H54 (cell line): ENCODE results near the gene TRIP12.
"Not testable (repeated sequence)": the region's sequence is repeated elsewhere in the genome, so short reads cannot be mapped to it uniquely, and the experiment has no call there.

Source experiments
- DNase-seq: peaks from one replicate; pipeline ENCODE4 v3.0.0; 2011; ENCODE audit warnings: low spot score, mixed read lengths; ENCODE audit not compliant: insufficient read length
- FAIRE-seq: peaks from 3 replicates; lab custom pipeline; 2011; peaks lifted over from hg19 to GRCh38; lab: Jason Lieb, UNC
- POLR2A ChIP-seq: IDR thresholded peaks from 2 replicates; pipeline ENCODE4 v1.6.1; 2011; ENCODE audit warnings: low read depth, mild to moderate bottlenecking, low read length

Gene TRIP12

GRCh38 chr2:229802785-229803184 is 119.0 kb downstream of the TRIP12 start:
- DNase-seq (no peak), FAIRE-seq (no peak)
- TF ChIP-seq POLR2A: no peak

DNA sequence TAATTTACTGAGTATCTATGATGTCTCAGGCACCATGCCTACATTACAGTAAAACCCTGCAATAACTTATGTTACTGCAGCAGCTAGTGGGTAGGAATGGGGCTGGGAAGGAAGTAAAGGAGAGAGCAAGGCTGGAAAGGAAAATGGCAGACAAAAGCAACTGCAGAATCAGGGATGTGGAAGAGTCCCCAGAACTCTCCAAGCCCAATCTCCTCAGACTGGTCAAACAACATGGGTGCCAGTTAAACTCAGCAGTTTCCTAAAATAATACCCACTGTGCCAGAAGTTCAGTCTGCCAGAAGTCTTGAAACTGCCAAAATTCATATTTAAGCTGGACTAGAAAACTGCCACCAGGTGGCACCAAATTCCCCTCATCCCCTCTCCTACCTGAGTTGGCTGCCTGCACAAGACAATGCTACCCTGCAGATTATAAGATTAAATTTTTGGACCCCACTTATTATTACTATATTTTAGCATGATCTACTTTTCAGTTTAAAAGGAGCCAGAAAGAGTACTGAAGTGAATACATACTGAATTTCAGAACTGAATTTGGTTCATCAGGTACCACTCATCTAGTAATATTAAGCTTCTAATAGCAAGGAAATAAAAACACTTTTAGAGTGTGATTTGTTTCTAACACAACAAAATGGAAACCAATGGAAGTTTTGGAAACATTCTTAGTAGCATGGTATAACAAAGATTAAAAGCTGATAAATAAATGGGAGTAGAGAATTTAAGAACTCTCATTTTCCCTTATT is 120.6 kb downstream of the TRIP12 start:
- TF ChIP-seq POLR2A: no peak
- DNase-seq (peak; percentile 13), FAIRE-seq (peak; percentile 81)

DNA sequence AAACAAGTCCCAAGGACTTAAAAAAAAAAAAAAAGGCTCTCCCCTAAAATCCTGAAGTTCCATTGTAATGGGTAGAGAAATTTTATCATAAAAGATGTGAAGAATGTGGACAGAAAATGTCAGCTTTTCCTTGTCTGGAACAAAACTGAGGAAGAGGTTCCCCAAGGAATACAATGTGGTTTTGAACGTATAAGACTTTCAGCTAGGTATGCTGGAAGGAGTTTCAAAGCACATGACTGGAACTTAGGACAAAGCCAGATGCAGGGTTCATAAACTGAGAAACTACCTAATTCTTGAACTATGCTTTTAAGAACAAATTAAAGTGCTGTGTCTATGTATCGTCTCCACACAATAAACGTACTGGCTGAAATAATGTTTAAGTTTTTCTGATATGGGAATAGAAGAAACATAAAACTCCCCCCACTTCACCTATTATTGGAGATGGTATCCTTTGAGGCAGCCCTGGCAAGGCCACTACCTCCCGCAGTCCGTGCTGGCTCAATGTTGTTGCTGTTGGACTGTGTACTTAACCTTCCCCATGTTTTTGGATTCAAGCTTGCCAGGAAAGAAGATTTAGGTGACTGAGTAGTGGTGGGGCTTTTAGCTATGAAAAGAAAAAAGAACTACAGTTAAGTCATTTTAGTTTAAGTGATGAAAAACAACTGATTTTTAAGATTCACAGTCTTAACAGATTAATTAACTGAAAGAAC is 123.2 kb downstream of the TRIP12 start:
- no peak for DNase-seq
- no peak for TF ChIP-seq POLR2A
- FAIRE-seq: no peak

GRCh38 chr2:229795058-229795457 is 126.8 kb downstream of the TRIP12 start:
- FAIRE-seq (peak; percentile 57), DNase-seq (no peak)
- no peak for TF ChIP-seq POLR2A

DNA sequence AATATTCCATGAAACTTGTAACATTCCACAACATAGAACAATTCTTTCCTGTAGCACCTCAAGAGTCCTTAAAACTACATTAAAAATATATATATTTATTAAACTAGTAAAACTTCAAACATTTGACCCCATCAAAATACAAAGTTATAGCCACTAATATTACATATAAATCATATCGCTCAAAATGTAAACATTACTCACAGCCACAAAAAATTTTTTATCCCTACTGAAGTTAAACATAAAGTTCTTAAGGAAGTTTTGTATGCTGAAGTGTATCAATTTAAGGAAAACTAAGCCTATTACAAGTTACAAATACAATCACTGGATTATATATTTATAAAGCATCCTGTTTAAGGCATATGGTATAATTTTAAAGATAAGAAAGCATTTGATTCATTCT is 127.2 kb downstream of the TRIP12 start:
- no peak for TF ChIP-seq POLR2A
- no peak for DNase-seq
- FAIRE-seq: no peak

GRCh38 chr2:229786289-229786688 is 135.5 kb downstream of the TRIP12 start:
- DNase-seq, FAIRE-seq: not testable (repeated sequence)

DNA sequence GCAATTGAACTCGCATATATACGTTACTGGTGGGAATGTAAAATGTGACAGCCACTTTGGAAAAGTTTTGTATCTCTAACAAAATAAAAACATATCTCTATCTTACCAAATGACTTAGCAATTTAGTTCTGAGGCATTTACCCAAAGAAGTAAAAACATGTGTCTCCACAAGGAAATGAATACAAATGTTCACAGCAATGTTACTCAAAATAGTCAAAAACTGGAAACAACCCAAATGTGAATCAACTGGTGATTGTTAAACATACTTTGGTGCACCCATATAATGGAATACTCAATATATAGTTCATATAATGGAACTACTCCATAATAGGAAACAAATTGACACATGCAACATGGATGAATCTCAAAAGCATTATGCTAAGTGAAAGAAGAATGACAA is 137.0 kb downstream of the TRIP12 start:
- TF ChIP-seq POLR2A: no peak
- no peak for FAIRE-seq

GRCh38 chr2:229783108-229783721 is 138.6 kb downstream of the TRIP12 start:
- FAIRE-seq (no peak), DNase-seq (no peak)
- TF ChIP-seq POLR2A: no peak

More for the DNA sequence above, 137.0 kb downstream of the TRIP12 start:
- no peak for DNase-seq

- FAIRE-seq (peak; percentile 83), DNase-seq (peak; percentile 20)
- TF ChIP-seq POLR2A: no peak
Observed at GRCh38 chr2:229780856-229781773, 140.7 kb downstream of the TRIP12 start.

GRCh38 chr2:229779650-229780049 is 142.2 kb downstream of the TRIP12 start:
- no peak for FAIRE-seq
- no peak for DNase-seq
- TF ChIP-seq POLR2A: no peak

DNA sequence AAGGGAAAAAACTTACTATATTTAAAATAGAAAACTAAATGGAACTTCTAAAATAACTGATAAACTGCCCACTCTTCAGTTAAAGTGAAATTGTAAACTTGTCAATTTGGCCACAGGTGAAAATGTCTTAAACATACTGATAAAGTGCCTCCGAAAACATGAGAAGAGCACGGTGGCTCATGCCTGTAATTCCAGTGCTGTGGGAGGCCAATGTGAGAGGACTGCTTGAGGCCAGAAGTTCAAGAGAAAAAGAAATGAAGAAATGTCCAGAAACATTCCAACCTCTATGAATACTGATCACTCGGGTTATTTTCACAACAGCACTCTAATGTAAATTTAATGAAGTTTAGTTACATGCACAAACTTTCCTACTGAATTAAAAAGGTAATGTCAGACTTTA is 144.1 kb downstream of the TRIP12 start:
- DNase-seq: no peak
- no peak for FAIRE-seq
- TF ChIP-seq POLR2A: no peak

- no peak for TF ChIP-seq POLR2A
- FAIRE-seq (no peak), DNase-seq (no peak)
Observed at GRCh38 chr2:229775614-229776313, 146.0 kb downstream of the TRIP12 start.

DNA sequence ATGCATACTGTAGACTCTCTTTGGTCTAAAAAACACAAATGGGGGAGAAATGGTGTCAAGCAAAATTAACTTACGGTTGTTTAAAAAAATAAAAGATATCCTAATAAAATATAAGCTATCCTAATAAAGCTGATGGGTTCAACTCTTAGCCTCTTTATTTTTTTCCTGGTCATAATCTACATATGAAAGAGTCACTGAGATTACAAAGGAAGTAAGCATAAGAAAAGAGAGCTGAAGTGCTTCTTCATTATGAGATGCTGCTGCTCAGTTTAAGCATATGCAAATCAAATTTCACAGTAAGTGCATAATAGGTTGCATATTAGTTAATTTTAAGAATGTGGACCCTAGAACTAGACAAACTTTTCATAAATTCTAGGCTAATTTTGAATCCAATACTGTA is 147.6 kb downstream of the TRIP12 start:
- TF ChIP-seq POLR2A: no peak
- FAIRE-seq (no peak), DNase-seq (no peak)
